Stimulated activated CD4-positive, alpha-beta T cell treated with anti-CD3 and anti-CD28 coated beads, TNF-alpha, amount 100 ng/mL, for 4 hours (primary cell): ENCODE results near the gene SUPT20H.

Experiments used
- DNase-seq, 3 experiments: peaks; one replicate each; pipeline ENCODE4 v3.0.0-alpha.2; 2020; ENCODE audit warnings: low read depth in 3 of 3

SUPT20H gene

GRCh38 chr13:37058910-37059847 lies at the start of gene SUPT20H:
Gene SUPT20H, minus strand, starts transcription at chr13:37059688. Its CDS starts 8,198 bp downstream, at chr13:37051490.
- DNase-seq, result peak; percentile 88 to 91 (median 90)

GRCh38 chr13:37109051-37109678 lies 49.7 kb upstream of the SUPT20H start:
- DNase-seq, result no peak

DNA sequence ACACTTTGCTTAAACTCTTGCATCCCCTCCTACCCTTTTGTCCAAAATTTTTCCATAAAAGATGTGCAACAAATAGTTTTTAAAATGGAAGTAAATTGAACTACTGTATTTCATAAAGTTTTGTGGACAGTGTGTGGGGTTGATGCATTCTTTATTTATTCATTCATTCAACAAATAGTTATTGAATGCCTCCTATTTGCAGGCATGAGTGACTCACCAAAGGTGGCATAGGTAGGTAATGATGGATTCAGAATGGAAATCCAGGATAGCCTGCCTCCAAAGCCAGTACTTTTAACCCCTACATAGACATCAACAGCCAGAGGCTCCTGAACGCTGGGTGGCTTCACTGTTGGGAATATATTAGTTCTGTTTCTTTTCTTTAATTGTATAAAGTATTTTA lies 48.4 kb upstream of the SUPT20H start:
- DNase-seq, result no peak

GRCh38 chr13:37107456-37107855 lies 48.0 kb upstream of the SUPT20H start:
- DNase-seq, result no peak

GRCh38 chr13:37106642-37107041 lies 47.2 kb upstream of the SUPT20H start:
- no peak for DNase-seq

- no peak for DNase-seq
Observed at GRCh38 chr13:37105251-37105714, 45.8 kb upstream of the SUPT20H start, which contains the start of gene CSNK1A1L. Gene CSNK1A1L, minus strand, starts transcription at chr13:37105664. Its CDS starts 408 bp downstream, at chr13:37105256.

DNA sequence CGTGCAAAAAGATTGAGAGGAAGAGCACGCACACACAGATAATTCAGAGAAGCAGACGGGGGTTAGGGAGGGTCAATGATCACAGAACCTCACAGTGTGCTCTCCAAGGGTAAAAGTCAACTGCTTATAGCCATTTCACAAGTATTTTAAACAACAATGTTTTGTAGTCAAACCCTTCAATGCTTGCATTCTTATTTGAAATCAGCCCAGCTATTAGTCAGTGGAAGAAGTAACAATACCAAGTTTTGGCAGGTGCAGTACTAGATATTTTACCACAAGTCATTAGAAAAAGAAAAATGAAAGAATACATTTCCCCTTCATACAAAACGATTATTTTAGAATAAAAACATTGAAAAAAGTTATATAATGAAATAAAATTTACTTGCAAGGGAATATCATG lies 43.4 kb upstream of the SUPT20H start:
- no peak for DNase-seq

DNA sequence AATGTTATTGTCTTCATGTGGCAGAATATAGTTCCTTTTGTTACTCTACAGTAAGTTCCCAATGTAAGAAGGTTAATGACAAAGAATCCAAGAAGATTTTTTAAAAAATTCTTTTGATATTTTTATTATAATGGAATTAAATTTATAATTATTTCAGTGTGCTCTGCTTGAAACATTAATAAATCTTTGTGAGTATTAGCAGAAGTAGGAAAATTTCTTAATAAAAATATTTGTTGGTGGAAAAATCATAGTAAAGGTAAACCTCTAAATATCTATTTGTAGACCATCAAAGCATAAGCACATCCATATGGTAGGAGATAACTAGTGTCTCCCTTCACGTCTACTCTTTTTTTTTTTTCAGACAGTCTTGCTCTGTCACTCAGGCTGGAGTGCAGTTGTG lies 41.7 kb upstream of the SUPT20H start:
- no peak for DNase-seq

- DNase-seq, result no peak
Observed at GRCh38 chr13:37100731-37101130, 41.2 kb upstream of the SUPT20H start.

GRCh38 chr13:37097076-37097475 lies 37.6 kb upstream of the SUPT20H start:
- no peak for DNase-seq

- no peak for DNase-seq
Observed at GRCh38 chr13:37094840-37095239, 35.4 kb upstream of the SUPT20H start.

DNA sequence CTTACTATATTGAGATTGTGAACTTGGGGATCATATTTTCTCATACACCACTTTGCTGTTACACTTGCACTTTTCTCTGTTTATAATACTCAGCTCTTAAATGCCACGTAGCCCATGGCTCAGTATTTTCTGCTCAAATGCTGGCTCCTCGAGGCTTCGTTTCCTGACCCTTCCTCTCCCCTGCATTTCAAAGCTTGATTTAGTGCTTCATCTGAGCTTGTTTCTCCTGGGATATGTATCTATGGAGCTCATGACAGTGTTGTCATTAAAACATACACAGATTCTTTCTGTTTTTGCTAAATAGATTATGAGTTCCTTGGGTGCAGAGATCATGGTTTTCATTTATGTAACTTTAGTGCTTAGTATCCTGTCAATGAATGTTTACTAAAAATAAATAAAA lies 34.6 kb upstream of the SUPT20H start:
- no peak for DNase-seq

DNA sequence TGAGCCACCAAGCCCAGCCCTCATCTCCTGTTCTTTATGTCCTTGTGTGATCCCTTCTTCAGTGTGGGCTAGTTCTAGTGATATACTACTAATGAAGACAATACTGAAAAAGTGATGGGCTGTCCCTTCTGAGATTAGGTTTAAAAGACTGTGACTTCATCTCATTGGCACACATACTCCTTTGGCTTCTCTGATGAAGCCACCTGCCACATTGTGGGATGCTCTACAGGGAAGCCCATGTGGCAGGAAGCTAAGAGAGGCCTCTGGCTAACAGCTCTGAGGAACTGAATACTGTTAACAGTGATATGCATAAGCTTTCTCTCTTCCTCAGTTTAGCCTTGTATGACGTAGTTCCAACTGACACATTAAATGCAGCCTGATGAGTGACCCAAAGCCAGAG lies 32.3 kb upstream of the SUPT20H start:
- DNase-seq, result no peak

- no peak for DNase-seq
Observed at GRCh38 chr13:37090912-37091311, 31.4 kb upstream of the SUPT20H start.

GRCh38 chr13:37089495-37089894 lies 30.0 kb upstream of the SUPT20H start:
- no peak for DNase-seq

DNA sequence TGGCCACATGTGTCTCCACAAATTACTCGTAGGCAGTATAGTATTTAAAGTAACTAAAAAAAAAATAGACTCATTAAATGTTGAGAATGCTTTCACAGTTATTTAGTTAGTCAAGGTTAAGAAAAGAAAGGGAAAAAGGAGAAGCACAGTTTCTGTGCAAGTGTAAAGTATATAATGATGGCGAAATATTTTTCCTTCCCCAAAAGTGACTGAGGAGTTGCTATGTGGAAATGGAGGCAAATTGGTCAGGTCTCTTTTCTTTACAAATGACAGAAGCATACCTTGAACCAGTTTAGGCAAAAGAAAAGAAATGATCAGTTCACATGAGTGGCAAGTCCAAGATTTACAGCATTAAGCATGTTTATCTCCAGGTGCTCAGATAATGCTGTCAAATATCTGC lies 28.0 kb upstream of the SUPT20H start:
- DNase-seq, result no peak

DNA sequence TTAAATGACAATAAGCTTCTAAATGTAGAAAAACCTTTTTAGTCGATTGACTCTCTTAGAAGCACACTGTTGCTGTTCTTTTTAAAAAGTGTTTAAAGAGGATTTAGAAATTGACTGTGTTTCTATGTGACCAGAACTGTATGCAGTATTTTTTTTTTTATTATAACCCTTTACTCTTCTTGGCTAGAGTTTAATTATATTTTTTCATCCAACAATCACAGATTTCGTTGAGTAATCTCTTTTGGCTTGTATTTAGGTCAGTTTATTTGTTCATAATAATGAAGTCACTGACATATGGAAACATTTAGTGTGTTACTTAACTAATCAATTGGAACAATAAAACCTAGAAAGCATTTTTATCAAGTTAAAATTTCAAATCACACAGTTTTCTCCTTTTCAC lies 26.1 kb upstream of the SUPT20H start:
- no peak for DNase-seq

DNA sequence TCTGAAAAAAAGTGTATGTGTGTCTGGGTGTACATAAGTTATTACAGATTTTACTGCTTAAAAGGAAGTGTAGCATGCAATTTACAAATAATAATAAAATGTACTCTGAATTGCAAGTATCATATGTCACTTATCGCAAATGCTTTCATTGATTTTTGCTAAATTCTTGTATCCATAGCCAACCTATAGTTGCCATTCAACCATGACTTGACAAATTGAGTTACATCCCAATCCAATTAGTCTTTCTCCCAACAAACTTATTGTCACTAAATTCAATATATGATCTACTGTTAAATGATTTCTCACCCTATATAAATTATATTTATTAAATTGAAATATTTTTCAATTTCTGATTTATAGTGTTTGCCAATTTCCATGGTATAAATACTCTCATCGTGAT lies 17.3 kb upstream of the SUPT20H start:
- DNase-seq, result no peak

DNA sequence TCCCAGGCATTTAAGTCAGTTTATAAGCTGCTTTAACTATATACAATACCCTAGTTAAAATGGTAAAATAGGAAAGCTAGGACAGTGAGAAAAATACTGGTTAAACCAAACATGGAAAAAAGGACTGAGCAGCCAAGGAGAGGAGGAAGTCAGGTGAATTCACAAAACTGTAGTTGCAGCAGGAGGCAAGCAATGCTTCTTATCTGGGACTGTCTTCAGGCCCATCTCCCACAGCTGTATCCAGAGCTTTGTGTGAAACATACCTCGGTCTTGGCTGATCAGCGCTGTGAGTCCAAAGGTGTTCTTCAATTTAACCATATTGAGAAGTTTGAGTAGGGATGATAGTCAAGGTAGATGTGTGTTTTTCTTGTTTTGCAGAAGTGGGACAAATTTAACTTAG lies 15.7 kb upstream of the SUPT20H start:
- DNase-seq, result no peak

DNA sequence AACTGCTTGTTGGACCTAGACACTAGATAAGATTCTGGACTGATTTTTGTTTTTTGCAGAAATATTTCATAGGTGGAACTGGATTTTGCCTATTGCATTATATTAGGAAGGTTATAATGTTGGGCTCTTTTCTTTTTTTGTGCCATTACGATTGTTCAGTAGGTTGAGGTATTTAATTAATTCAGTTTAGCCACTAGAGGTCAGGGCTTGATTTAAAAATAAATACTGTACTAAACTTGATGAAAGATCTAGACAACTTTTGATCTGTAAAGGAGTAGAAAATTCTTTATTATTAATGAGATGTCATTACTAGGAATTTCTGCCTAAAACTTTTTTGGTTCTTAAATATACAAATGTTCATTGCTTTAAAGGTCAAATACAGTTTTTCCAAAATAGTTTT lies 15.2 kb upstream of the SUPT20H start:
- DNase-seq, result no peak

- no peak for DNase-seq
Observed at GRCh38 chr13:37072024-37072423, 12.5 kb upstream of the SUPT20H start.

GRCh38 chr13:37070956-37071355 lies 11.5 kb upstream of the SUPT20H start:
- no peak for DNase-seq

GRCh38 chr13:37070145-37070695 lies 10.7 kb upstream of the SUPT20H start:
- no peak for DNase-seq
